PFSK-1 (cell line): Measurements from ENCODE around the gene CTDSPL.

Experiments used
- FOXP2 ChIP-seq: optimal IDR thresholded peaks from 2 replicates; pipeline ENCODE3; 2011; ENCODE audit warnings: borderline replicate concordance, control low read depth, inconsistent platforms; ENCODE audit not compliant: insufficient read depth; ENCODE audit errors: extremely low read length, extremely low read depth
- POLR2AphosphoS5 ChIP-seq: IDR thresholded peaks from 2 replicates; pipeline ENCODE4 v1.6.1; 2012; ENCODE audit warnings: low read depth, mild to moderate bottlenecking, control low read depth, low read length, moderate library complexity
- REST ChIP-seq, 2 experiments: IDR thresholded peaks; 2 replicates each; pipeline versions ENCODE4 v1.6.1 to v1.8.0; 2011 to 2012; ENCODE audit warnings: low read depth in 2 of 2, low read length in 2 of 2, control low read depth in 1 of 2, inconsistent platforms in 1 of 2, mild to moderate bottlenecking in 1 of 2, moderate library complexity in 1 of 2; ENCODE audit not compliant: insufficient read depth in 1 of 2
- SIN3A ChIP-seq: IDR thresholded peaks from 2 replicates; pipeline ENCODE4 v1.6.1; 2012; ENCODE audit warnings: mild to moderate bottlenecking, low read length, moderate library complexity, borderline replicate concordance; ENCODE audit not compliant: insufficient read depth
- TAF1 ChIP-seq: IDR thresholded peaks from 2 replicates; pipeline ENCODE4 v1.6.1; 2012; ENCODE audit warnings: low read length, control low read depth, borderline replicate concordance; ENCODE audit not compliant: insufficient read depth

Gene CTDSPL

GRCh38 chr3:38017445-38018295 is 156.0 kb downstream of the CTDSPL start:
- TF ChIP-seq FOXP2 (no peak), TAF1 (no peak), SIN3A (no peak), REST (IDR thresholded peaks at IDR 0.05; ENCODE audit: insufficient read depth in 1 of 2, low read depth in 2 of 2, low read length in 2 of 2) (no peak), POLR2AphosphoS5 (no peak)

GRCh38 chr3:38018296-38019266 is 156.9 kb downstream of the CTDSPL start:
- no peak for TF ChIP-seq TAF1
- no peak for TF ChIP-seq POLR2AphosphoS5
- TF ChIP-seq SIN3A: no peak
- TF ChIP-seq REST (IDR thresholded peaks at IDR 0.05; ENCODE audit: insufficient read depth in 1 of 2, low read depth in 2 of 2, low read length in 2 of 2): no peak
- no peak for TF ChIP-seq FOXP2

DNA sequence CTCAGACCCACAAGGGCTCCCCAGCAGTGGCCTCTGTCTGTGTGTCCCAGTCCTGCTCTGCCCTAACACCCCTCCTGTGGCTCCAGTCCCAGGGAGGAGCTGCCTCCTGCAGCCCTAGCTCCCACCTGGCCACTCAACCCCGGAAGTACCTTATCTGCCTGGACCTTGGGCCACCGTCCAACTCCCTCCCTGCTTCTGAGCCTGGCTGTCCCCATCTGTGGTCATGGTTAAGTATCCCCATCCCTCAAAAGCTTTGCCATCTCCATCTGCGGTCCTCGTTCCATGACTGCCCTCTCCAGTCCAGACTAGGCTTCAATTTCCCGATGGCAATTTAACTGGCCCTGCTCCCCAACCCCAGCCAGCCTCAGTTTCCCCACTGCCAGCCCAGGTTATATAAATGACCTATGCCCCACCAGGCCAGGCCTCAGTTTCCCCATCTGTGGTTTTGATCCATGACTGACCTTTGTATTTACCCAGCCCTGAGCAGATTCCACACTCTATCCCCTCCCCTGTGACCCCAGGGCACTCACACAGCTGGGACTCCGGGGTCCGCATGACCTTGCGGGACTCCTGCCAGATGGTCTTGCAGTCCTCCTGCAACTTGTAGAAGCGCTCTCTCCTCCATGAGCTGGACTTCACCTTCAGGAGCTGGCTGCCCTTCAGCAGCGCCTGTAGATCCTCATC is 158.1 kb downstream of the CTDSPL start:
- TF ChIP-seq TAF1: no peak
- no peak for TF ChIP-seq POLR2AphosphoS5
- no peak for TF ChIP-seq SIN3A
- no peak for TF ChIP-seq REST (IDR thresholded peaks at IDR 0.05; ENCODE audit: insufficient read depth in 1 of 2, low read depth in 2 of 2, low read length in 2 of 2)
- no peak for TF ChIP-seq FOXP2

DNA sequence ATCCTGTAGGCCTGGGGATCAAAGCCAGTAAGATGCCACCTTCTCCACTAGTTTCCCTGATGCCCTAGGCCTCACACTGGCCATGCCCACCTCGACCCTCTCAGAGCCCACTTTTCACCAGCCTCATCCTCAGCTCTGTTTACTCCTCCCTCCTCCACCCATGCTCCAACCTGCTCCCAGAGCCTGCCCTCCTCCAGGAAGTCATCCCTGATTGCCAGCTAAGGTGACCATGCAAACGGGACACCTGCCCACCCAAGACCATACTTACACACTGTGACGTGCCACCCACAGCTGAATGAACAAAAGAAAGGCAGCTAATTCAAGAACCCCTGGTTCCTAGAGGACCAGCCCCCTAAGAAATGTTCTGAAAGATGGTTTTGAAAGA is 158.7 kb downstream of the CTDSPL start:
- TF ChIP-seq TAF1 (no peak), REST (IDR thresholded peaks at IDR 0.05; ENCODE audit: insufficient read depth in 1 of 2, low read depth in 2 of 2, low read length in 2 of 2) (no peak), SIN3A (no peak), FOXP2 (no peak), POLR2AphosphoS5 (no peak)
